C4-2B (cell line): ENCODE data around the gene DNAJC11.

Source experiments
- ZFX ChIP-seq: fragments of 450-650 bp; IDR thresholded peaks from 2 replicates; pipeline ENCODE4 v1.6.1; 2017
- TF ChIP-seq, protein P1 (sequence below): fragments of 450-650 bp; conservative IDR thresholded peaks from 2 replicates; pipeline ENCODE4 v1.5.1; 2017; ENCODE audit warnings: mild to moderate bottlenecking

DNA sequence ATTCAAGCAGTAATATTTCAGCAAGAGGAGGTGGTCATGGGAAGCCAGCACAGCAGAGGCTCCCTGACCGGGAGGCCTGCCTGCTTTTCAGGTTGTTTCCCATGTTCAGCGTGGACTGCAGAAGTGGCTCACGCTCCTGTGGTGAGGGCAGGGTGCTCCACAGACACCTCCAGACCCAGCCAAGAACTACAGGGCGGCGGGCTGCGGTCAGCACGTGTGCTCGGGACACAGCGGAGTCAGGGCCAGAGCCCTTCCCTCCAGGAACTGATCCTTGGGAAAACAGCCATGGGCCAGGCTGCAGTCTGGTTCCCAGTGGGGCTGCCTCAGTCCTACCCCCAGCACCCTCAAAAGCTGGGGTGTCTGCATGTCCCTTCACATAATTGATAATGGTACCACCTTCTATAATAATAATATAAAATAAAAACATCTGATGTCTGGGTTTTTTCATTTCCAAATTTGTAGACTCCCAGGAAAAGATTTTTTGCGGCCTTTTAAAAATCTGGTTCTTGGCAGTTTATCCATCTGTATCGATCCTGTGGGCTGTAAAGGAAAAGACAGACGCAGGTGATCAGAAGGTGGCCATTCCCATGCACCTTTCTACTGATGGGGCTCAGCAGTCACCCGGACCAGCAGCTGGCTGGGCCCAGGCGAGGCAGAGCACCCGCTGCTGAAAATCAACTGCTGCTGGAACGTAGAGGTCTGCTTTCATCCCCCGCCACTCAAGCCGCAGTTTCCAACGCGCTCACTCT, 66.3 kb downstream of the DNAJC11 start:
- TF ChIP-seq, protein P1, sequence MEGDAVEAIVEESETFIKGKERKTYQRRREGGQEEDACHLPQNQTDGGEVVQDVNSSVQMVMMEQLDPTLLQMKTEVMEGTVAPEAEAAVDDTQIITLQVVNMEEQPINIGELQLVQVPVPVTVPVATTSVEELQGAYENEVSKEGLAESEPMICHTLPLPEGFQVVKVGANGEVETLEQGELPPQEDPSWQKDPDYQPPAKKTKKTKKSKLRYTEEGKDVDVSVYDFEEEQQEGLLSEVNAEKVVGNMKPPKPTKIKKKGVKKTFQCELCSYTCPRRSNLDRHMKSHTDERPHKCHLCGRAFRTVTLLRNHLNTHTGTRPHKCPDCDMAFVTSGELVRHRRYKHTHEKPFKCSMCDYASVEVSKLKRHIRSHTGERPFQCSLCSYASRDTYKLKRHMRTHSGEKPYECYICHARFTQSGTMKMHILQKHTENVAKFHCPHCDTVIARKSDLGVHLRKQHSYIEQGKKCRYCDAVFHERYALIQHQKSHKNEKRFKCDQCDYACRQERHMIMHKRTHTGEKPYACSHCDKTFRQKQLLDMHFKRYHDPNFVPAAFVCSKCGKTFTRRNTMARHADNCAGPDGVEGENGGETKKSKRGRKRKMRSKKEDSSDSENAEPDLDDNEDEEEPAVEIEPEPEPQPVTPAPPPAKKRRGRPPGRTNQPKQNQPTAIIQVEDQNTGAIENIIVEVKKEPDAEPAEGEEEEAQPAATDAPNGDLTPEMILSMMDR: no peak
- TF ChIP-seq ZFX: no peak
